SK-N-SH (cell line): Measurements from ENCODE around the gene AHNAK2. TPM values are rescaled to one million over a fixed set of nuclear protein-coding genes. Genes with fewer than 3 reads are reported as not detected.

Source experiments
- CTCF ChIA-PET: fragments of 300-600, 350-600 bp; formaldehyde crosslinking; extraction: SDS; loops from one replicate; lab custom pipeline; 2021; lab: Yijun Ruan, JAX
- POLR2A ChIA-PET: fragments of 350-600 bp; sonication (Branson Sonifier 250); formaldehyde crosslinking; extraction: SDS; loops from one replicate; lab custom pipeline; 2020; ENCODE audit warnings: antibody characterized with exemption, inconsistent platforms; lab: Yijun Ruan, JAX
- DNase-seq: peaks from one replicate; pipeline ENCODE4 v3.0.0; 2012
- H2AFZ ChIP-seq: fragments of 200-600 bp; sonication (generic); 2 replicates; pipeline ENCODE4 v1.8.1; 2016; ENCODE audit warnings: antibody characterized with exemption, mild to moderate bottlenecking, low read depth
- H3F3A ChIP-seq: fragments of 200-600 bp; sonication (generic); replicated peaks from 2 replicates; pipeline ENCODE3; 2016; ENCODE audit warnings: antibody characterized with exemption, mild to moderate bottlenecking; ENCODE audit not compliant: insufficient read depth
- H3K27ac ChIP-seq, 2 experiments: fragments of 200-500 bp in 1 of 2; fragments of 200-600 bp in 1 of 2; sonication (Bioruptor generic) in 1 of 2; sonication (generic), shearing (Covaris generic) in 1 of 2; 2 replicates each; pipeline versions ENCODE4 v1.5.1 to v1.6.1; 2014 to 2016; ENCODE audit warnings: low read depth in 2 of 2, inconsistent platforms in 1 of 2, low read length in 1 of 2, mild to moderate bottlenecking in 1 of 2, mixed read lengths in 1 of 2
- H3K27me3 ChIP-seq: fragments of 200-600 bp; sonication (generic), shearing (Covaris generic); 2 replicates; pipeline ENCODE4 v1.6.1; 2016; ENCODE audit warnings: mixed run types; ENCODE audit not compliant: insufficient read depth
- H3K36me3 ChIP-seq, 2 experiments: fragments of 200-500 bp in 1 of 2; fragments of 200-600 bp in 1 of 2; sonication (Bioruptor generic) in 1 of 2; sonication (generic) in 1 of 2; replicated peaks in 1 of 2; 2 replicates each; pipeline versions ENCODE3 to v1.5.1; 2014 to 2016; ENCODE audit warnings: low read length in 1 of 2, mild to moderate bottlenecking in 1 of 2; ENCODE audit not compliant: insufficient read depth in 2 of 2, control insufficient read depth in 1 of 2
- H3K4me1 ChIP-seq, 2 experiments: fragments of 200-500 bp in 1 of 2; fragments of 200-600 bp in 1 of 2; sonication (Bioruptor generic) in 1 of 2; sonication (generic), shearing (Covaris generic) in 1 of 2; 2 replicates each; pipeline versions ENCODE4 v1.5.1 to v1.6.1; 2014 to 2016; ENCODE audit warnings: low read depth in 1 of 2, low read length in 1 of 2, mixed run types in 1 of 2; ENCODE audit not compliant: insufficient read depth in 2 of 2, control insufficient read depth in 1 of 2
- H3K4me2 ChIP-seq: fragments of 200-600 bp; sonication (generic), shearing (Covaris generic); 2 replicates; pipeline ENCODE4 v1.6.1; 2017; ENCODE audit warnings: mixed run types
- H3K4me3 ChIP-seq, 2 experiments: fragments of 200-500 bp in 1 of 2; fragments of 200-600 bp in 1 of 2; sonication (Bioruptor generic) in 1 of 2; sonication (generic), shearing (Covaris generic) in 1 of 2; 2 replicates each; pipeline versions ENCODE4 v1.5.1 to v1.8.1; 2014 to 2016; ENCODE audit warnings: low read depth in 2 of 2, inconsistent platforms in 1 of 2, low read length in 1 of 2, mild to moderate bottlenecking in 1 of 2, mixed read lengths in 1 of 2, moderate library complexity in 1 of 2
- H3K79me2 ChIP-seq: fragments of 200-600 bp; sonication (generic); 2 replicates; pipeline ENCODE4 v1.8.1; 2017; ENCODE audit warnings: mild to moderate bottlenecking; ENCODE audit not compliant: insufficient read depth
- H3K9ac ChIP-seq: fragments of 200-600 bp; sonication (generic); 2 replicates; pipeline ENCODE4 v1.6.1; 2017; ENCODE audit warnings: mixed run types
- H3K9me2 ChIP-seq: fragments of 200-600 bp; sonication (generic); 2 replicates; pipeline ENCODE4 v1.6.1; 2017; ENCODE audit warnings: mixed run types
- H3K9me3 ChIP-seq: fragments of 200-600 bp; sonication (generic); 2 replicates; pipeline ENCODE4 v1.6.1; 2017; ENCODE audit warnings: mixed run types, mild to moderate bottlenecking, moderate library complexity
- H4K20me1 ChIP-seq: fragments of 200-600 bp; sonication (generic); 2 replicates; pipeline ENCODE4 v1.6.1; 2017; ENCODE audit warnings: mild to moderate bottlenecking, mixed run types; ENCODE audit not compliant: insufficient read depth
- CTCF ChIP-seq: fragments of 200-600 bp; sonication (generic); IDR thresholded peaks from 2 replicates; pipeline ENCODE4 v1.6.1; 2017; ENCODE audit warnings: antibody characterized with exemption, mild to moderate bottlenecking, moderate library complexity
- EZH2phosphoT487 ChIP-seq: fragments of 200-600 bp; sonication (generic); IDR thresholded peaks from 2 replicates; pipeline ENCODE4 v1.6.1; 2017; ENCODE audit warnings: low read depth, mixed run types, mild to moderate bottlenecking, antibody characterized with exemption, moderate library complexity, borderline replicate concordance
- NFIC ChIP-seq: IDR thresholded peaks from 2 replicates; pipeline ENCODE4 v1.4.0; 2012; ENCODE audit warnings: borderline replicate concordance
- SIN3A ChIP-seq: IDR thresholded peaks from 2 replicates; pipeline ENCODE4 v1.6.1; 2012; ENCODE audit warnings: low read depth, mild to moderate bottlenecking, low read length, moderate library complexity, borderline replicate concordance
- TAF1 ChIP-seq: IDR thresholded peaks from 2 replicates; pipeline ENCODE4 v1.6.1; 2012; ENCODE audit warnings: low read depth, mild to moderate bottlenecking, low read length, moderate library complexity, borderline replicate concordance
- USF1 ChIP-seq: IDR thresholded peaks from 2 replicates; pipeline ENCODE4 v1.4.0; 2012; ENCODE audit warnings: low read depth, borderline replicate concordance
- ZBTB33 ChIP-seq: IDR thresholded peaks from 2 replicates; pipeline ENCODE4 v1.4.0; 2012; ENCODE audit warnings: low read depth, borderline replicate concordance
- WGBS: methylation state at CpG from one replicate; pipeline ENCODE4 v1.1.6; 2017; ENCODE audit warnings: low lambda C conversion rate; 5-methylcytosine and 5-hydroxymethylcytosine counted together
- polyA plus RNA-seq, 3 experiments: library from polyadenylated mRNA; depleted of rRNA; stranded (reverse); fragments of >200 nt; gene quantifications; 2 replicates each; pipeline ENCODE4 v1.2.3, GENCODE V29; 2012
- TF ChIP-seq, protein P1 (sequence below): IDR thresholded peaks from 2 replicates; pipeline ENCODE4; 2012

AHNAK2 gene
- polyA plus RNA-seq, 1 of the 3 experiments (the other 2 are of a cell fraction), result 33.5 TPM

- no peak overlapping the region for H3K4me2 ChIP-seq
- no peaks in the 10 kb centered on the region for H3F3A ChIP-seq
- no peaks in the 10 kb centered on the region for H4K20me1 ChIP-seq
- no peaks in the 10 kb centered on the region for H3K27me3 ChIP-seq
- H3K36me3 ChIP-seq, result peaks cover 0 to 10% of the 10 kb centered on the region in 2 experiments
- WGBS, result 74% methylated on average over 7 of the region's 13 CpGs
- CTCF ChIA-PET, result interaction anchor here (2.0 to 6.7 kb wide), 2 partner anchors 65 to 155 kb away, joined by 8 to 51 read pairs; no protein-coding TSS in a partner anchor
- H3K4me3 ChIP-seq, result no peak overlapping the region
- H2AFZ ChIP-seq, result no peak overlapping the region
- H3K4me1 ChIP-seq, result peaks cover 0 to 6% of the 10 kb centered on the region in 2 experiments; a peak in 1 of 4 replicates
- H3K79me2 ChIP-seq, result no peaks in the 10 kb centered on the region
- H3K27ac ChIP-seq, result no peak overlapping the region
- peak; percentile 20 for DNase-seq
- TF ChIP-seq EZH2phosphoT487 (no peak), TAF1 (no peak), CTCF (no peak), NFIC (no peak), SIN3A (no peak), ZBTB33 (no peak), USF1 (no peak)
- TF ChIP-seq, protein P1, sequence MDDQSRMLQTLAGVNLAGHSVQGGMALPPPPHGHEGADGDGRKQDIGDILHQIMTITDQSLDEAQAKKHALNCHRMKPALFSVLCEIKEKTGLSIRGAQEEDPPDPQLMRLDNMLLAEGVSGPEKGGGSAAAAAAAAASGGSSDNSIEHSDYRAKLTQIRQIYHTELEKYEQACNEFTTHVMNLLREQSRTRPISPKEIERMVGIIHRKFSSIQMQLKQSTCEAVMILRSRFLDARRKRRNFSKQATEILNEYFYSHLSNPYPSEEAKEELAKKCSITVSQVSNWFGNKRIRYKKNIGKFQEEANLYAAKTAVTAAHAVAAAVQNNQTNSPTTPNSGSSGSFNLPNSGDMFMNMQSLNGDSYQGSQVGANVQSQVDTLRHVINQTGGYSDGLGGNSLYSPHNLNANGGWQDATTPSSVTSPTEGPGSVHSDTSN, result no peak
- POLR2A ChIA-PET, result no interaction called here
- no peak overlapping the region for H3K9ac ChIP-seq
- H3K9me3 ChIP-seq, result no peaks in the 10 kb centered on the region
- no peaks in the 10 kb centered on the region for H3K9me2 ChIP-seq
Measured at GRCh38 chr14:104891664-104892530, 86.3 kb downstream of the AHNAK2 start.
